Measurements from ENCODE around the gene PCYT1A. TPM values are rescaled to one million over a fixed set of nuclear protein-coding genes. Genes with fewer than 3 reads are reported as not detected.
A peak's percentile ranks its signal among the peaks of the same experiment; 100 is the strongest.

PCYT1A gene
- total and polyA plus RNA-seq, 2 of the 13 experiments (the other 11 are each of a cell fraction or from before 2014, with no cell fraction given), result 26.4 to 45.3 TPM

DNA sequence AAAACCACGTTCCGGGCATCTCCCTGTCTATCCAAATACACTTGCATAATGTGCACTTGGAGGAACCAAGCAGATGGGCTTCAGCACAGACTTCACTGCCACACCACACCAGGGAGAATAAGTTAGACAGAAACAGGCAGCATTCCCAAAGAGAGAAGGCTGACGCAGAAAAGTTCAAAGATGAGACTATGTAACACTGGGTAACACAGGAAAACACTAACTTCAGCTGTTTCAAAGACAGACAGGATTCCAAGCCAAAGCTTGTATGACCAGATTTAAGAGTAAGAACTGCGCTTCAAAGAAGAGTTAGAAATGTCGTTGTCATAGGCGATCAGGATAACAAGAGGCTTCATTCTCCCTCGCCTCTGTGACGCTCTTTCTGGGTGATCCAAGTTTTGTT lies 51.3 kb downstream of the PCYT1A start:
- H3K4me1 ChIP-seq (ENCODE audit: insufficient read depth, low read length), result peaks cover 8% of the 10 kb centered on the region
- DNase-seq (ENCODE audit: low spot score), result no peak
- no peak for FAIRE-seq
- H3K79me2 ChIP-seq (ENCODE audit: insufficient read depth, low read length), result no peaks in the 10 kb centered on the region
- no peak overlapping the region for H3K4me2 ChIP-seq (ENCODE audit: low read depth, low read length)
- BruUV-seq (replicated peaks), result TSS peak; percentile 25
- ChIA-PET CTCF (ENCODE audit: low intra/inter-chr PET ratio, low total read pairs) (no interaction called here), POLR2A (no interaction called here)
- H3K9ac ChIP-seq (ENCODE audit: insufficient read depth, low read depth, low read length), result no peak overlapping the region
- H4K20me1 ChIP-seq (ENCODE audit: insufficient read depth, low read length), result no peaks in the 10 kb centered on the region
- intact Hi-C loops (cut with micrococcal nuclease; ENCODE audit: unreplicated experiment), result no loop called here
- 98% methylated on average over 8 of the region's 8 CpGs for WGBS (ENCODE audit: low lambda C conversion rate)
- TF ChIP-seq ZNF761 (CRISPR knock-in tag; conservative IDR thresholded peaks at IDR 0.05) (no peak), HCFC1 (IDR thresholded peaks at IDR 0.05; ENCODE audit: low read depth, low read length) (no peak), ZBTB1 (CRISPR knock-in tag; IDR thresholded peaks at IDR 0.05; ENCODE audit: borderline replicate concordance) (no peak), HNRNPK (IDR thresholded peaks at IDR 0.05; ENCODE audit: low read depth, low read length, poor library complexity, severe bottlenecking) (no peak)
- H3K4me3 ChIP-seq (replicated peaks in 1 of 3; ENCODE audit: insufficient read depth in 1 of 3, low read depth in 2 of 3, low read length in 3 of 3), result no peak overlapping the region
- H2AFZ ChIP-seq (ENCODE audit: low read length), result no peak overlapping the region
- peaks cover 2 to 32% of the 10 kb centered on the region in 2 experiments for H3K36me3 ChIP-seq (replicated peaks in 1 of 2; ENCODE audit: control insufficient read depth in 1 of 2, insufficient read depth in 2 of 2, low read length in 2 of 2)
- no peak overlapping the region for H3K27ac ChIP-seq (ENCODE audit: extremely low read length, insufficient read depth, low read length)
- no peaks in the 10 kb centered on the region for H3K27me3 ChIP-seq (ENCODE audit: control insufficient read depth in 1 of 2, insufficient read depth in 2 of 2, low read length in 2 of 2)
- in situ Hi-C loops (cut with HindIII; ENCODE audit: extremely low pct_ligation_motif_present, low pct_unique_long_range_greater_than_20kb), result no loop called here
- H3K9me3 ChIP-seq (ENCODE audit: low read length), result no peaks in the 10 kb centered on the region
- ATAC-seq, result no peak

- no peak overlapping the region for H2AFZ ChIP-seq (ENCODE audit: low read length)
- no peak overlapping the region for H3K4me2 ChIP-seq (ENCODE audit: low read depth, low read length)
- peaks cover 2 to 32% of the 10 kb centered on the region in 2 experiments for H3K36me3 ChIP-seq (replicated peaks in 1 of 2; ENCODE audit: control insufficient read depth in 1 of 2, insufficient read depth in 2 of 2, low read length in 2 of 2)
- H3K4me3 ChIP-seq (replicated peaks in 1 of 3; ENCODE audit: insufficient read depth in 1 of 3, low read depth in 2 of 3, low read length in 3 of 3), result no peak overlapping the region
- WGBS (ENCODE audit: low lambda C conversion rate), result 88% methylated on average over 12 of the region's 12 CpGs
- no peak overlapping the region for H3K9ac ChIP-seq (ENCODE audit: insufficient read depth, low read depth, low read length)
- H3K9me3 ChIP-seq (ENCODE audit: low read length), result no peaks in the 10 kb centered on the region
- no peak for DNase-seq (ENCODE audit: low spot score)
- BruUV-seq (replicated peaks), result no TSS peak
- peaks cover 4% of the 10 kb centered on the region for H3K4me1 ChIP-seq (ENCODE audit: insufficient read depth, low read length)
- no peaks in the 10 kb centered on the region for H3K27me3 ChIP-seq (ENCODE audit: control insufficient read depth in 1 of 2, insufficient read depth in 2 of 2, low read length in 2 of 2)
- ATAC-seq, result no peak
- no peak for FAIRE-seq
- no peak overlapping the region for H3K27ac ChIP-seq (ENCODE audit: extremely low read length, insufficient read depth, low read length)
- H3K79me2 ChIP-seq (ENCODE audit: insufficient read depth, low read length), result no peaks in the 10 kb centered on the region
- no peak for TF ChIP-seq ZNF616 (CRISPR knock-in tag; IDR thresholded peaks at IDR 0.05; ENCODE audit: low read depth)
- ChIA-PET CTCF (ENCODE audit: low intra/inter-chr PET ratio, low total read pairs) (no interaction called here), POLR2A (no interaction called here)
- in situ Hi-C loops (cut with HindIII; ENCODE audit: extremely low pct_ligation_motif_present, low pct_unique_long_range_greater_than_20kb) (no loop called here), intact Hi-C loops (cut with micrococcal nuclease; ENCODE audit: unreplicated experiment) (no loop called here)
- no peaks in the 10 kb centered on the region for H4K20me1 ChIP-seq (ENCODE audit: insufficient read depth, low read length)
Observed at GRCh38 chr3:196235452-196236122, 51.9 kb downstream of the PCYT1A start.
